HG03066 (cell line): Measurements from ENCODE around the gene PIP5K1C.
"Not testable (repeated sequence)": the region's sequence is repeated elsewhere in the genome, so short reads cannot be mapped to it uniquely, and the experiment has no call there.

ENCODE experiments used
- ATAC-seq: cut with Tn5 transposase; IDR thresholded peaks from one replicate; pipeline ENCODE4 v1.9.1; 2021; ENCODE audit warnings: low read depth; ENCODE audit not compliant: unreplicated experiment

Gene PIP5K1C

GRCh38 chr19:3603121-3603811, 97.0 kb downstream of the PIP5K1C start:
- ATAC-seq, result no peak

GRCh38 chr19:3601021-3601420, 99.2 kb downstream of the PIP5K1C start:
- no peak for ATAC-seq

GRCh38 chr19:3599776-3600187, 100.5 kb downstream of the PIP5K1C start:
- ATAC-seq, result no peak

GRCh38 chr19:3595521-3596061, 104.7 kb downstream of the PIP5K1C start:
- ATAC-seq, result no peak

- ATAC-seq, result no peak
Measured at GRCh38 chr19:3593156-3593555, 107.1 kb downstream of the PIP5K1C start.

GRCh38 chr19:3591876-3592613, 108.2 kb downstream of the PIP5K1C start:
- no peak for ATAC-seq

- ATAC-seq, result no peak
Measured at GRCh38 chr19:3590991-3591659, 109.1 kb downstream of the PIP5K1C start.

GRCh38 chr19:3589949-3590348, 110.3 kb downstream of the PIP5K1C start:
- ATAC-seq, result no peak

GRCh38 chr19:3589439-3589838, 110.8 kb downstream of the PIP5K1C start:
- ATAC-seq, result no peak

- ATAC-seq, result no peak
Measured at GRCh38 chr19:3586707-3587346, 113.4 kb downstream of the PIP5K1C start.

GRCh38 chr19:3586127-3586626, 114.1 kb downstream of the PIP5K1C start:
- no peak for ATAC-seq

- no peak for ATAC-seq
Measured at GRCh38 chr19:3585301-3586126, 114.8 kb downstream of the PIP5K1C start, which contains the start of gene GIPC3. TSS of gene GIPC3 (plus strand) at chr19:3585478. CDS start at chr19:3585598, 120 bp downstream.

GRCh38 chr19:3584036-3584802, 116.0 kb downstream of the PIP5K1C start:
- ATAC-seq, result not testable (repeated sequence)

- not testable (repeated sequence) for ATAC-seq
Measured at GRCh38 chr19:3581792-3582191, 118.5 kb downstream of the PIP5K1C start.
